Measurements from ENCODE around the gene KCNQ1OT1.

KCNQ1OT1 gene

GRCh38 chr11:2686360-2687222, 13.2 kb downstream of the KCNQ1OT1 start:
- DNase-seq (ENCODE audit: low spot score), result peak; percentile 48

- DNase-seq (ENCODE audit: low spot score), result no peak
Observed at GRCh38 chr11:2685566-2686359, 14.0 kb downstream of the KCNQ1OT1 start.

GRCh38 chr11:2685051-2685450, 14.7 kb downstream of the KCNQ1OT1 start:
- no peak for DNase-seq (ENCODE audit: low spot score)

DNA sequence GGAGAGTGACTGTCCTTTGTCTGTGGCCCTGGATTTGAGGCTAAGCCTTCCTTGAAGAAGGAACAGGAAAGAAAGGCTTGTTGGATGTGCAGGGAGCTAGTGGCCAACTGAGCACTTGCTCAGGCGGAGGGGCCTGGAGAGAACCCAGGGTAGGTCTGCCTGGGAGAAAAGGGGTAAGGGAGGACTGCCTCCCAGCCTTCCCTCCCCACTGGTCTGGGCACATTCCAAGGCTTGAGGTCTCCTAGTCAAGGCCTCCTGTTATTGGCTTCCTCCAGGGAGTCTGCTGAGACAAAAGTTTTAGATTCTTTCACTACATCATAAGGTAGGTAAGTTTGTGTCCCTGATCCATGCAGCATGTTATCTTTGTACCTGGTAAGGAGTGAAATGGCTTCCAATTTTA, 15.2 kb downstream of the KCNQ1OT1 start:
- DNase-seq (ENCODE audit: low spot score), result peak; percentile 23

DNA sequence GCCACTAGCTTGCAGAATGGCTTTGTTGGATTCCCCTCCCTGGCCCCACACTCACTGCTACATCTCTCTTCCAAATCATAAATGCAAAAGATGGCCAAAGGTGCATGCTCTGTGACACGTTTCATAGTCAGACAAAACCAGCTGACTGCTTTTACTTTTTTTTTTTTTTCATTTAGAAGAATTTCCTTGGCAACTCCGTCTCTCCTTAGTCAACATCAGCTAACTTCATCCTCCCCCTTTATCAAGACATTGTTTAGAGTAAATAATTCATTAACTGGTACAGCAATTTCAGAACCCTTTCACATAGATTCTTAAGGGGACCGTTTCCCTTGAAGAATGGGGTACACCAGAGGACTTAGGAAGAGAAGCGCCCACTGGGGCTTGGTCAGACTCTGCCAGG, 16.0 kb downstream of the KCNQ1OT1 start:
- DNase-seq (ENCODE audit: low spot score), result no peak

DNA sequence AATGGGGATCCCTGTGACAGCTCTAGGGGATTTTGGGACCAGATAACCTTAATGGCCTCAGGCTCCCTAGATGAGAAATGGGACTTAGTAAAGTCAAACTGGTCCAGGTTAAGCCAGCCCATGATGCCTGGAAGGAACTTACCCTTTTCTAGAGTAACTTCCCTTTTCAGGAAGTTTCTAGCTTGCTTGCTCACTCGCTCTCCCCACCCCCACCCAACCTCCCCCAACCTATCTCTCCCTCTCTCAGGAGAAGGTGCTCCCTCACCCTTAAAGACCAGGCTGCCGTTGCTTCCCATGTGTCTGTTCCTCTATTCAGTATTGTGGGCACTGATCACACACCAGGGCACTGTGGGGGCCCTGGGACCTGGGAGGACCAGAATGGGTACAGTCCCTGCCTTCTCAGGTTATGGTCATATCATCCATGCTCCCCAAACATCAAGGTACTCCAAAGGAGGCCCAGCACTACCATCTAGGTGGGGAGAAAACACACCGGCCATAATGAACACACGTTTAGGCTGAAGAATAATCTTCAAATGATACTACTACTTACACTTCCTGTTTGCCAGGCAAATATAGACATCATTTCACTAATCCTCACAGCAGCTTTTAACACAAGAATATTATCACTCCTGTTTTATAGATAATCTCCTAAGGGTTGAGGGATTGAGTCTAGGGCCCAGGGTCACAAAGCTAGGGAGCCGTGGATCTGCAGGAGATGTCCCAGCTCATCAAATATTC, 18.2 kb downstream of the KCNQ1OT1 start:
- DNase-seq (ENCODE audit: low spot score), result peak; percentile 42

DNA sequence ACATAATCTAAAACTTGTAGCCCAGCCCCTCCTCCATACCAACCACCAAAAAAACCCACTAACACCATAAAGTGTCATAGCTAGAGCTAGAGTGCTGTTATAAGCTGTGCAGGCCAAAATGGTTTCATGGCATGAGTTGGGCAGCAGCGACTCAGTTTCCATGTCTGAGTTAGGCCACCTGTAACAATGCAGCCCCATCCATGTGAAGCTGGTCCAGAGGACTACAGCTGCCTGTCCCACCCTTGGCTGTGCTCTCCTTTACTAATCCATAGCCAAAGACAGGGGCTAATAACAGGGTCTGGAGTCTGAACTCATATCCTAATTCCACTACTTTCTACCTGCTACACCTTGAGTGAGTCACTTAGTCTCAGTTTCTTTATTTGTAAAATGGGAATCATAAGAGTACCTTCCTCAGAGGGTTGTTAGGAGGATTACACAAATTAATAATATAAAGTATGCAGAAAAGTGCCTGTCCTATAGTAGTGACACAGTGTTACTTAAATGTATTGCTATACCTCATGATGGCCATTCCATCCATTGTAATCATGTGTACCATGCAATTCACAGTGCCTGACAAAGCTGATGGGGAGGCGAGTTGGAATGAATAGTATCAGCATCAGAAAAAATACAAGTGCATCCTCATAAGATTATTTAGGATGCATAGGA, 20.6 kb downstream of the KCNQ1OT1 start:
- DNase-seq (ENCODE audit: low spot score), result no peak

DNA sequence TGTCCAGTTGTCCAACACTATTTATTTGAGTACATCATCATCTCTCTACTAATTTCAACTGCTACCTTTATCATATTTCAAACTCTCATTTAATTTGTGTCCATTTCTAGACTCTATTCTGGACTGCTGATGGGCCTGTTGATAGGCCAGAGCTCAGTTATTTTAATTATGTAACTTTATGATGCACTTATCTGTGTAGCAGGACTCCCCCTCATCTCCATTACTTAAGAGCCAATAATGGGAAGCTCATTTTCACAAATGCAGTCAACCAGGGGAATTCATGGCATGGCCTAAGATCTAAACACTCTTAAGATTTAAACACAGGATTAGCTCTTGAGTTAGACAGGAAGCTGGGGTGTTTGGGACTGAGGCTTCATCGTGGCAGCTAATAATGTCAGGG, 21.4 kb downstream of the KCNQ1OT1 start:
- DNase-seq (ENCODE audit: low spot score), result no peak

DNA sequence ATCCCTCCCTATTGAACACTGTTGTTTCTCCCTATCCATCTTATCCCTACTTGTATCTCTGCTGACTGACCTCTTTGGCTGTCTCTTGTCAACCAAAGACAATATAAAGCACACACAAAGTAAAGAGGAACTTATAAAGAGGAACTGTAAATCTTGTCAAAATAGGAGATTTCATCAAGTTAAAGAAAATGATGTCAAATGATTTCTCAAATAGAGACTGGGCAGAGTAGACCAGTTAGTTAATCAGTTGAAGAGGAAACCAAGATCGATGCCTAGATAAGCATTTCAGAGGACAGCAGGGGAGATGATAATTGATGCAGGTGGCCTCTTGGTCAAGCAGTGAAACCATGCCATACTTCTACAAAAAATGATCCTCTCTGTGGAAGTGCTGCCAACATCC, 22.7 kb downstream of the KCNQ1OT1 start:
- DNase-seq (ENCODE audit: low spot score), result no peak

DNA sequence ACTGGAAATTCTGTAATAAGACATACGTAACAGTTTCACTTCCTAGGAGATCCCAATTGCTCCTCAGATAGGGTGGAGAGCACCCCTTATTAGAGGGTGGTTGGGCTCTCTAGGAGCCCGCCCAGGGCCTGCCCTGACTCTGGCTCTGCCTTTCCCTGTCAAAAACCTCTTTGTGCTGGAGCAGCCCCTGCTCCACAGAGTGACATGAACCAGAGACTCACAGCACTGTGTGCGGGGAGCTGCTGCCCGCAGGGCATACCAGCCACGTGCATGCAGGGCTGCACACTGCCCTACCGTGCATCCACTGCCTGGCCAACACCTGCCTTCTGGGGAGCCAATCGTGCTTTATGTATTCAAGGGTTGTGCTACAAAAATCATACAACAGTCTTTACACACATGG, 24.3 kb downstream of the KCNQ1OT1 start:
- peak; percentile 53 for DNase-seq (ENCODE audit: low spot score)

DNA sequence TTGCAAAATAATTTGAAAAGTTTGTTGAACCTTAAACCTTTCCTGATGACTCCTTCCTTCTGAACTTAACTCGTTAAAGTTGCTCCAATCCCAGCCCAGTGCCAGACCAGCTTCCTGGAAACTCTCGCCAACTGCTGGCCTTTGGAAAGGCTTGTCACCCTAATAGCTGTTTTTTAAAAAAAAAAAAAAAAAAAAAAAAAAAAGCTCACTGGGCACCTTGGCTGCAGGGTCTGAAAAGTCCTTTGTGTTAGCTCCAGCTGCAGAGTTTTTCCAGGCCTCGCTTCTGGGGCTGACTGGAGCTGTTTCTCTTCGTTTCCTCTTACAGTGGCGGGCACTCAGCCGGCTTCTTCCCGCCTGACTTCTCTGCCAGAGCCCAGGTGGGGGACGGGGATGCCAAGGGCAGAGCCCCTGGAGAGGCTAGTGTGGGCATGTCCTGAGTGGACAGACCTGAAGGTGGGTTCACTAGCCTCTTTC, 25.1 kb downstream of the KCNQ1OT1 start:
- peak; percentile 63 for DNase-seq (ENCODE audit: low spot score)

DNA sequence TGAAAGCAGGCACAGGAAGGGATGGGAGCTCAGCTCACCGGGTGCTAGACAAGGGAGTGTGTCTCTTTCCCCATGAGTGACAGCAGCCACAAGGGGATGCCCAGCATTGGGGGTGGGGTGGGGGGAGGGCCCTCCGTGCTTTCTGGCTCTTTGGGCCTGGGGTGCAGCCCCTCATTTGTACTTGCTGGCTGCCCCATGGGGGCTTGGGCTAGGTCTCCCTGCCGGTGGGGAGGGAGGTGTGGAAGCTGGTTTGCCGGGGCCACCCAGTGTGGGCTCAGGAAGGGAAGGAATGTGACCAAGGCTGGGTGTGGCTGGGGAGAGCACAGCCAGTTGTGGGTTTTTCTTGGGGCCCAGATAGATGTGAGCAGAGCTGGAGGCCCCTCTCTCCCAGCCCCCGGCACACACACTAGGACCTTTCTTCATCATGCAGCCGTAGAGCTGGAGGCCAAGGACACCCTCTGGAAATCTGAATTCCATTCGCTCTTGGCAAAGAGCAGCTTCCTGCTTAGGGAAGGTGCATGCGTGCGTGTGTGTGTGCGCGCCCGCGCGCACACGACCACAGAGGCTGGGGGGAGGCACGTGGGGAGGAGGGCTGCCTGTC, 25.8 kb downstream of the KCNQ1OT1 start:
- DNase-seq (ENCODE audit: low spot score), result peak; percentile 61

DNA sequence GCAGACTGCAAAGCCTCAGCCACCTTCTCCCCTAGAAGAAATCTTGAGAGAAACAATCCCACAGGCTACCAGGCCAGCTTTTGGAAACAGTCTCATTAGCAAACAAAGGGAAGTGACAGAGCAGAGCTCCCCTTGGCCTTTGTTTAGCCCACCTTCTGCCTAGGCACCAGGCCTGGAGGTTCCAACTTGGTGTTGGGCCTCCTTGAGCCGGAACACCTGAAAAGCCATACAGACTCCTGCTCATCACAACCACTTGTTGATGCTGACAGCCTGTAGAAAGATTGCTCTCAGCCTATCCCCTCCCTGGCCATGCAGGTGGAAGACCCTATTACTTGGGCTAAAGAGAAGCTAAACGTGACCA, 26.6 kb downstream of the KCNQ1OT1 start:
- DNase-seq (ENCODE audit: low spot score), result no peak

DNA sequence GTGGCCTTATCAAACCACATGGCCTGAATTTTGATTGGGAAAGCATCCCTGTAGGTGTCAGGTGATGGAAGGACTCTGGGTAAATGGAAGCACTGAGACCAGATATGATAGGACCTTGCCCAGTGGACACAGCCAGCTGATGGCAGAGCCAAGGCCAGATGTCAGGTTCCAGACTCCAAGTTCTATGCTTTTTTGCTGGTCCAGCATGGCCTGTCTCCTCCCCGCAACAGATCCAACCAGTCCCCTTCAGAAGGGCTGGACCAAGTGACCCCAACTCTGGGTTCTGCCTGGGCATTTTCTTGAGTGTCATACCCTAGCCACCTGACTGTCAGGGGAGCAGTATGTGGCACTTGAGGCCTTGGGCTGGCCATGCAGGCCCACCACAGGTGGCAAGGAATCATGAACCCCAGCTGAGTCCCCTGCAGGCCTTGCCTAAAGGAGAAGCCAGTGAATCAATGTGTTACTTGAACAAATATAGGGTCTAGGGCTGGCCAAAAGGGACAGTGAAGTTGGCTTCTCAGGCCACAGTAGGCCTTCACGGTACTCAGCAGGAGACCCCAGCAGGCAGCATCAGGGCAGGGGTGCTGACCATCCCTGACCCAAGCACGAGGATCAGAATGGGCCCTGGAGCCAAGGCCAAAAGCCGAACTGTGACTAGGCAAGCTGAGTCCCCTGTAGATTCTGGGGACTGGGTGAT, 27.1 kb downstream of the KCNQ1OT1 start:
- peak; percentile 49 for DNase-seq (ENCODE audit: low spot score)

DNA sequence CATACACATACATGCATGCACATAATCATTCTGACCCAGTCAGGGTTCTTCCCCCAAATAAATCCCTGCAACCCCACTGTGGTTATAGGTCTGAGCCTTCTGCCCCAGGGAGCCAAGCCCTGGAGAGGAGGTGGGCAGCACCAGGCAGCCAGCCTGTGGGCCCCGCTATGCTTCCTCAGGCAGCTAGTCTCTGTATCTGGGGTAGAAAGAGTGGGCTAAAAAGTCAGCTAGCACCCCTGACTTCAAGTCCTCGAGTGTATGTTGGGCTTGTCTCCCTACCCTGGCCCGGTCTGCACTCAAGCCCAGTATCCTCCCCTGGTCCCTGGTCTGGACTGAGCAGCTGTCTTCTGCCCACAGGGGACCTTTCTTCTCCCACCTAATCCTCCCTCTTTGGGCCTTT, 28.0 kb downstream of the KCNQ1OT1 start:
- peak; percentile 51 for DNase-seq (ENCODE audit: low spot score)

GRCh38 chr11:2670541-2671100, 29.2 kb downstream of the KCNQ1OT1 start:
- DNase-seq (ENCODE audit: low spot score), result peak; percentile 46

DNA sequence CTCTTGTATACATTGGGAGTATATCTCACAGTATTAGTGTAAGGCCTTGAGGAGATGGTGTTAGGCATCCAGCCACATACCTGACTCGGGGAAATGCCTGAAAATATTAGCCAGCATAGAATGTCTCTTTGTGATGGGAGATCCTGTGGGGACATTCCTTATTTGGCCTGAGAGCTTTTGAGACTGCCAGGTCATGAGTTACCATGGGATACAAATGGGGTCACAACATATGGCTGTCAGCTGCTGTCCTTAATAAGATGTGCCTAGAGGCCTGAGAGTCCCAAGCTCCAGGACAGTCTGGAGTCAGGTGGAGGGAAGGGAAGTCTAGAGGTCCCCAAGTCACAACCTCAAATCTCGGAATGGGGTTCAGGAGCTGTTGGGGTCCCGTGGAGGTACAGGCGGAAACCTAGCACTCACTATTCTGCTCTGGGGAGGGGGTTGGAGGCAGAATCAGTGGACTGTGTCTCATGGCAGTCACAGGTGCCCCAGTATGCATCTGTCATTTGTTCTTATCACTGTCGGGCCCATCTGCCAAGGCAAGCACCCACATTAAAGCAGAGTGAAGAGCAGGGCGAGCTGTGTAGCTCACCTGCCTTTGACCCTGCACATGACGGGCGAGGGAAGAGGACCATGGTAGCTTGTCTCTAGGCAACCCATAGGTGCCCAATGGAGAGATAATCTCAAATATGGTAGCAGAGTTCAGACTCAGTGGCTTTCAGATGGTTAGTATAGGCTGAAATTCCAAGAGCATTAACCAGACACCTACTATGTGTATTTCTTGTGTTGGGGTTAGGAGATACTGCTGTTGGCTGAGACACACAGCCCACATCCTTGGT, 29.9 kb downstream of the KCNQ1OT1 start:
- no peak for DNase-seq (ENCODE audit: low spot score)

DNA sequence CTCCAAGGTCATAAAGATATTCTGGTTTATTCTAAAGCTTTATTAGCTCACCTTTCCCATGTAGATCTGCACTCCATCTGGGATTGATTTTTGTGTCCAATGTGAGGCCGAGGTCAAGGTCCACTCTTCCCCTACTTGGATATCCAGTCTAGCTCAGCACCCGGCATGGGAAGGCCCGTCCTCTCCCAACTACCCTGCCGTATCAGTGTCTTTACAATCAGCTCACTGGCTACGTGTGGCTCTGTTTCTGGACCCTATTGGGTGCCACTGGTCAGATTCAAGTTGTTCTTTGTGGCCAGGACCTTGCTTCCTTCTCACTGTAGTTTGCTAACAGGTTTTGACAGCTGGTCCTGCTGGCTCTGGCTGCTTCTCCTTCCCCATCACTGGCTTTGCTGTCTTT, 30.9 kb downstream of the KCNQ1OT1 start:
- no peak for DNase-seq (ENCODE audit: low spot score)

DNA sequence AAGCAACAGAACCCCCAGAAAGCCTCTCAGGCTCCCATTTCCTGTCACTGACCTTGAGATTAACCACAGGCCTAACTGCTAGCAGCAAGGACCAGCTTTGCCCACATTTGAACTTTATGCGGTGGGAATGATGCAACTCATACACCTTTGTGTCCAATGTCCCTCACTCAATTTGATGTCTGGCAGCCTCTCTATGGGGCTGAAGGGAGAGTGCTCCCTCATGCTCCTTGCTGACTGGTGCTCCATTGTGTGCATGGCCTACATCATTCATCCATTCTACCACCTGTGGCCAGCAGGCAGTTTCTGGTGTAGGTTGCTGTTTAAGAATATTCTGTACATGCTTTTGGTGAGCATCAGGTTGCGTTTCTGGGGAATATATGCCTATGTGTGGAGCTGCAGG, 31.9 kb downstream of the KCNQ1OT1 start:
- DNase-seq (ENCODE audit: low spot score), result no peak
